ENCODE data around the gene WWC1.

- TF ChIP-seq, protein P1, sequence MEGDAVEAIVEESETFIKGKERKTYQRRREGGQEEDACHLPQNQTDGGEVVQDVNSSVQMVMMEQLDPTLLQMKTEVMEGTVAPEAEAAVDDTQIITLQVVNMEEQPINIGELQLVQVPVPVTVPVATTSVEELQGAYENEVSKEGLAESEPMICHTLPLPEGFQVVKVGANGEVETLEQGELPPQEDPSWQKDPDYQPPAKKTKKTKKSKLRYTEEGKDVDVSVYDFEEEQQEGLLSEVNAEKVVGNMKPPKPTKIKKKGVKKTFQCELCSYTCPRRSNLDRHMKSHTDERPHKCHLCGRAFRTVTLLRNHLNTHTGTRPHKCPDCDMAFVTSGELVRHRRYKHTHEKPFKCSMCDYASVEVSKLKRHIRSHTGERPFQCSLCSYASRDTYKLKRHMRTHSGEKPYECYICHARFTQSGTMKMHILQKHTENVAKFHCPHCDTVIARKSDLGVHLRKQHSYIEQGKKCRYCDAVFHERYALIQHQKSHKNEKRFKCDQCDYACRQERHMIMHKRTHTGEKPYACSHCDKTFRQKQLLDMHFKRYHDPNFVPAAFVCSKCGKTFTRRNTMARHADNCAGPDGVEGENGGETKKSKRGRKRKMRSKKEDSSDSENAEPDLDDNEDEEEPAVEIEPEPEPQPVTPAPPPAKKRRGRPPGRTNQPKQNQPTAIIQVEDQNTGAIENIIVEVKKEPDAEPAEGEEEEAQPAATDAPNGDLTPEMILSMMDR (IDR thresholded peaks at IDR 0.05; ENCODE audit: insufficient read depth, low read depth, low read length) = no peak
- no peak for TF ChIP-seq EZH2 (IDR thresholded peaks at IDR 0.05; ENCODE audit: insufficient read depth, low read length)
These were observed 70.8 kb downstream of the WWC1 start for GRCh38 chr5:168362097-168362885.
